Effector memory CD8-positive, alpha-beta T cell (primary cell): ENCODE data around the gene RAP1GDS1.
A peak's percentile ranks its signal among the peaks of the same experiment; 100 is the strongest.
"Not testable (repeated sequence)": the region's sequence is repeated elsewhere in the genome, so short reads cannot be mapped to it uniquely, and the experiment has no call there.

ENCODE experiments used
- ATAC-seq: fragments of 150-1000 bp; cut with Tn5 transposase; replicated peaks from 2 replicates; pipeline ENCODE4 v1.10.0; 2021; ENCODE audit warnings: mild to moderate bottlenecking, moderate library complexity
- DNase-seq, 3 experiments: peaks; one replicate each; pipeline ENCODE4 v3.0.0; 2021
- H3K27ac Mint-ChIP-seq, 2 donors: one replicate each; pipeline ENCODE4 v1.8.0; 2022; ENCODE audit warnings: mild to moderate bottlenecking in 2 of 2, mixed read lengths in 2 of 2, moderate library complexity in 2 of 2
- H3K27me3 Mint-ChIP-seq, 2 donors: one replicate each; pipeline ENCODE4 v1.8.0; 2022; ENCODE audit warnings: mixed read lengths in 2 of 2
- H3K36me3 Mint-ChIP-seq: one replicate; pipeline ENCODE4 v1.8.0; 2022; ENCODE audit warnings: mild to moderate bottlenecking, moderate library complexity, mixed read lengths; ENCODE audit not compliant: insufficient read depth
- H3K4me1 Mint-ChIP-seq, 2 donors: one replicate each; pipeline ENCODE4 v1.8.0; 2022; ENCODE audit warnings: low read depth in 2 of 2, mixed read lengths in 2 of 2
- H3K4me3 Mint-ChIP-seq, 2 donors: one replicate each; pipeline ENCODE4 v1.8.0; 2022; ENCODE audit warnings: mild to moderate bottlenecking in 2 of 2, mixed read lengths in 2 of 2, moderate library complexity in 2 of 2
- H3K9me3 Mint-ChIP-seq, 2 donors: one replicate each; pipeline ENCODE4 v1.8.0; 2022; ENCODE audit warnings: mixed read lengths in 2 of 2

Gene RAP1GDS1

GRCh38 chr4:98261405-98262291 lies 464 bp downstream of the RAP1GDS1 start:
- Mint-ChIP-seq H3K36me3 (peaks cover 16% of the 10 kb centered on the region), H3K9me3 (no peaks in the 10 kb centered on the region), H3K27ac (peak overlapping the region; percentile 93 to 94), H3K4me1 (peaks cover 35 to 47% of the 10 kb centered on the region in 2 donors), H3K27me3 (no peaks in the 10 kb centered on the region), H3K4me3 (peak overlapping the region; percentile 93 to 94)
- peak; percentile 72 for ATAC-seq
- DNase-seq, result peak; percentile 70 to 72 (median 72)

DNA sequence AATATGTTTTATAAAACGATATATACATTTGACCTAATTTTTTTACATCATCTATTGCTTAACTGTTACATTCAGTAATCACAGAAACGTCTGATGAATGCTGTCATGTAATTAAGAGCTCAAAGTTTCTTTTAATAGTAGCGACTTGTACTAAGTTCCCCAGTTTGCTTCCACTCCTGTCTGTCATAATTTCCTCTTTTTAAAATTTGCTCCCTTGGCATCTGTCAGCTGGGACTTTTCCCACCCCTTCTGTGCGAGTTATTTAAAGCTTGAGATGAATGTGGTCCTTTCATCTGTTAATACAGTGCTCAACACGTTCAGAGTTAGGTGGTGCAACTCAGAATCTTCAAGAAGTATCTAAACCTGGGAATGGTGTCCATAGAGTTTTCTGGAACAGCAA lies 1.2 kb downstream of the RAP1GDS1 start:
- ATAC-seq (no peak), DNase-seq (no peak)
- Mint-ChIP-seq H3K27ac (peak overlapping the region; percentile 93 to 94), H3K9me3 (no peaks in the 10 kb centered on the region), H3K27me3 (no peaks in the 10 kb centered on the region), H3K36me3 (peaks cover 15% of the 10 kb centered on the region), H3K4me1 (peaks cover 35 to 48% of the 10 kb centered on the region in 2 donors), H3K4me3 (peak overlapping the region; percentile 93 to 94)

- ATAC-seq, result no peak
- no peaks in the 10 kb centered on the region for H3K9me3 Mint-ChIP-seq
- peak overlapping the region; percentile 11 to 71 for H3K27ac Mint-ChIP-seq
- DNase-seq, result no peak
- H3K4me1 Mint-ChIP-seq, result peaks cover 21 to 56% of the 10 kb centered on the region in 2 donors
- peaks cover 6% of the 10 kb centered on the region for H3K36me3 Mint-ChIP-seq
- H3K4me3 Mint-ChIP-seq, result no peak overlapping the region
- no peaks in the 10 kb centered on the region for H3K27me3 Mint-ChIP-seq
These were observed 6.3 kb downstream of the RAP1GDS1 start for GRCh38 chr4:98267498-98267897.

DNA sequence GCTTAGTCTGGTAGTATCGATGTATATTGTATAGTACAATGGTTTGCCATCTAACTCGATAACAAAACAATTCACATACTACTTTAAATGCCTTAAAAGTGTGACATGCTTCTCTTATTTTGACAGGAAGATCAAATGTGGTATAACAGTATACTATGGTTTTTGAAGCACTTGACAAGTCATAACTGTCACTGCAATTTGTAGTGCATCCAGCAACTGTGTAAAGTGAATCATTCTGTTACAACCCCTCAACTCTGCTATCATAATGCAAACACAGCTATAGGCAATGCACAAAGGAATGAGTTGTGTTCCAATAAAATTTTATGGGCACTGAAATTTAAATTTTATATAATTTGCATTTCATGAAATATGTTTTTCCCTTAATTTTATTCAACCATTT lies 14.0 kb downstream of the RAP1GDS1 start:
- Mint-ChIP-seq H3K4me3 (peak overlapping the region in 1 of 2 donors; percentile 18), H3K27ac (peak overlapping the region in 1 of 2 donors; percentile 72), H3K9me3 (no peaks in the 10 kb centered on the region), H3K27me3 (no peaks in the 10 kb centered on the region), H3K4me1 (peaks cover 16 to 44% of the 10 kb centered on the region in 2 donors), H3K36me3 (peaks cover 3% of the 10 kb centered on the region)
- ATAC-seq (peak; percentile 44), DNase-seq (no peak)

GRCh38 chr4:98283219-98284189 lies 22.3 kb downstream of the RAP1GDS1 start:
- Mint-ChIP-seq H3K4me1 (peaks cover 27 to 36% of the 10 kb centered on the region in 2 donors), H3K9me3 (peaks cover 0 to 3% of the 10 kb centered on the region in 2 donors), H3K27ac (no peak overlapping the region), H3K36me3 (no peaks in the 10 kb centered on the region), H3K27me3 (no peaks in the 10 kb centered on the region), H3K4me3 (no peak overlapping the region)
- ATAC-seq (no peak), DNase-seq (no peak)

GRCh38 chr4:98284640-98285046 lies 23.5 kb downstream of the RAP1GDS1 start:
- DNase-seq (no peak), ATAC-seq (no peak)
- peaks cover 34 to 45% of the 10 kb centered on the region in 2 donors for H3K4me1 Mint-ChIP-seq
- H3K36me3 Mint-ChIP-seq, result no peaks in the 10 kb centered on the region
- H3K27me3 Mint-ChIP-seq, result no peaks in the 10 kb centered on the region
- H3K4me3 Mint-ChIP-seq, result no peak overlapping the region
- H3K9me3 Mint-ChIP-seq, result peaks cover 0 to 3% of the 10 kb centered on the region in 2 donors
- H3K27ac Mint-ChIP-seq, result peak overlapping the region in 1 of 2 donors; percentile 23

- Mint-ChIP-seq H3K27ac (no peak overlapping the region), H3K4me3 (no peak overlapping the region), H3K36me3 (no peaks in the 10 kb centered on the region), H3K27me3 (no peaks in the 10 kb centered on the region), H3K9me3 (peaks cover 0 to 3% of the 10 kb centered on the region in 2 donors), H3K4me1 (peaks cover 37 to 56% of the 10 kb centered on the region in 2 donors)
- no peak for DNase-seq
- ATAC-seq, result no peak
These were observed 24.5 kb downstream of the RAP1GDS1 start for GRCh38 chr4:98285676-98286075.

DNA sequence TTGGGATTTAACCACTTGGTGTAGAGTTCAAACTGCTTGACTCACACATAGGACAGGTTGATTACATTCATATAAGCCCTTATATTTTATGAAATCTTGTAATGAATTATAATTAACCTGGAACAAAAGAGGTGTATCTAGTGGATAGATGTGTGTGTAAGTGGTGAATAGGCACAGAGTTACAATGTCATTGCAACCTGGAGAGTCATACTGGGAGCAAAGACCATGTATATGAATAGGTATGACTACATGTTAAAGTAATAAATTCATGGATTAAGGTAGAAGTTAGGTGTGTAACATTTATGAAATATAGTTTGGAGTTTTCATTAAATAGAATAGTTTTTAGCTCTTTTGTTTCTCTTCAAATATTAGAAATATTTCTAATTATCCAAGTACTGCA lies 26.1 kb downstream of the RAP1GDS1 start:
- Mint-ChIP-seq H3K27ac (peak overlapping the region in 1 of 2 donors; percentile 71), H3K36me3 (no peaks in the 10 kb centered on the region), H3K9me3 (no peaks in the 10 kb centered on the region), H3K27me3 (no peaks in the 10 kb centered on the region), H3K4me3 (no peak overlapping the region), H3K4me1 (peaks cover 28 to 49% of the 10 kb centered on the region in 2 donors)
- ATAC-seq (no peak), DNase-seq (no peak)

GRCh38 chr4:98288671-98289070 lies 27.5 kb downstream of the RAP1GDS1 start:
- ATAC-seq, result not testable (repeated sequence)

DNA sequence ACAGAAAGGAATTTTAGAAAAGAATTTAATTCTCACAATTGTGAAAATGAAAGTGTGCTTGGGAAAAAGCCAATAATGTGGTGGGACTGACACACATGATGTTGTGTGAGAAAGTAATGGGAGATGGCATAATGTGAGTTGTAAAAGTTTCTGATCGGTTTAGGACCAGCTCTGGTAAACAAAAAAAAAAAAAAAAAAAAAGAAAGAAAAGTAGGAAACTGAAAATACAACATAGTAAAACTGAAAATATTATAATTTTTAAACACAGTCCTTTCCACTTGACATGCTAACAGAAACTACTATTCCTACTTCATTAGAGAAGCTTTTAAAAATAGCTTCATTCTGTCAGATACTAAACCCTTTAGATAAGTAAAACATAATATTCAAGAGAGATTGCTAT lies 28.2 kb downstream of the RAP1GDS1 start:
- Mint-ChIP-seq H3K36me3 (peaks cover 9% of the 10 kb centered on the region), H3K9me3 (no peaks in the 10 kb centered on the region), H3K27me3 (no peaks in the 10 kb centered on the region), H3K4me1 (peaks cover 19 to 41% of the 10 kb centered on the region in 2 donors), H3K4me3 (peak overlapping the region in 1 of 2 donors; percentile 43), H3K27ac (peak overlapping the region; percentile 9 to 65)
- no peak for DNase-seq
- ATAC-seq, result no peak

More at GRCh38 chr4:98288671-98289070, 27.5 kb downstream of the RAP1GDS1 start:
- not testable (repeated sequence) for H3K27me3 Mint-ChIP-seq, H3K36me3 Mint-ChIP-seq, H3K9me3 Mint-ChIP-seq, DNase-seq
- peak overlapping the region; percentile 31 to 32 for H3K4me3 Mint-ChIP-seq
- peak overlapping the region in 1 of 2 donors; percentile 12 for H3K27ac Mint-ChIP-seq
- peaks cover 19 to 41% of the 10 kb centered on the region in 2 donors for H3K4me1 Mint-ChIP-seq

DNA sequence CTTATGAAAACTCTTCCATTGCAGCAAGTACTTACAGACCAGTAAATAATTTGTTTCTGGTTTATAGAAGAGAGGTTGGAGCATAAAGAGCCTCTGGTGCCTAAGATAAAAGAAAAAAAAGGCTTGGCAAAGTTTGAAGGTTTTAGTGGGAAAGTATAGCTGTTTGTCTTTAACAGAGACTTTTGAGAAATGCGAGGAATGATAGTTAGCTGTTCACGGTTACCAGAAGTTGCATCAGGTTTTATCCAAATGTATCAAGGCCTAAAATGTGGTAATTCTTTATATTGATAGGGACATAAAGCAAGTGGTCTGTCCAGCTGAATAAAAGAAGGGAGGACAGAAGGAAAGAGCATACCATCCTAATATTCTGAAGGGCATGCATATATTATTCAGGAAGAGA lies 29.3 kb downstream of the RAP1GDS1 start:
- peaks cover 9% of the 10 kb centered on the region for H3K36me3 Mint-ChIP-seq
- no peak for ATAC-seq
- peak overlapping the region in 1 of 2 donors; percentile 65 for H3K27ac Mint-ChIP-seq
- no peak for DNase-seq
- peaks cover 19 to 43% of the 10 kb centered on the region in 2 donors for H3K4me1 Mint-ChIP-seq
- no peak overlapping the region for H3K4me3 Mint-ChIP-seq
- H3K9me3 Mint-ChIP-seq, result no peaks in the 10 kb centered on the region
- no peaks in the 10 kb centered on the region for H3K27me3 Mint-ChIP-seq

- Mint-ChIP-seq H3K4me3 (no peak overlapping the region), H3K4me1 (peaks cover 28 to 57% of the 10 kb centered on the region in 2 donors), H3K9me3 (no peaks in the 10 kb centered on the region), H3K27ac (no peak overlapping the region), H3K27me3 (no peaks in the 10 kb centered on the region), H3K36me3 (peaks cover 9% of the 10 kb centered on the region)
- DNase-seq, result no peak
- ATAC-seq, result no peak
These were observed 32.1 kb downstream of the RAP1GDS1 start for GRCh38 chr4:98293104-98293887.
